AG09319 (cell line): Measurements from ENCODE around the gene BCR.

Experiments used
- DNase-seq: peaks from one replicate; pipeline ENCODE4 v3.0.0-alpha.2; 2010; ENCODE audit warnings: low read depth; ENCODE audit errors: extremely low read depth
- TF ChIP-seq, protein P1 (sequence below): IDR thresholded peaks from 2 replicates; pipeline ENCODE4 v1.5.1; 2011; ENCODE audit warnings: low read depth, mild to moderate bottlenecking, inconsistent platforms, low read length, moderate library complexity

The BCR gene

DNA sequence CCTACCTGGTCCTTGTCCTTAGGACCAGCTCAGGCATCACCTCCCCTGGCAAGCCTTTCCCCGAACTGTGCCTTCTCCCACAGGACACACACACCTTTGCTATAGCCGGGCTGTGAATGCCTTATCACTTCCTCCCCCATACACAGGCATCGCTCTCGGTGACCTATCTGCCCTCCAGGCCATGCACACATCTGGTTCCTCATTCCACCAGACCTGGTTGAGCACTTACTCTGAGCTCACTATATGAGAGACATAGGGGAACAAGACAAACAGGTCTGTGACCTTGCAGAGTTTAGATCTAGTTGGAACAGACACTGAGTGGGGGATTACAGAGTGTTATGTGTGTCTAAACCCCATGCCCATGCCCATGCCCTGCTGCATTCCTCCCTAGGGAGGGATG lies 3.1 kb upstream of the BCR start:
- DNase-seq = no peak
- TF ChIP-seq, protein P1, sequence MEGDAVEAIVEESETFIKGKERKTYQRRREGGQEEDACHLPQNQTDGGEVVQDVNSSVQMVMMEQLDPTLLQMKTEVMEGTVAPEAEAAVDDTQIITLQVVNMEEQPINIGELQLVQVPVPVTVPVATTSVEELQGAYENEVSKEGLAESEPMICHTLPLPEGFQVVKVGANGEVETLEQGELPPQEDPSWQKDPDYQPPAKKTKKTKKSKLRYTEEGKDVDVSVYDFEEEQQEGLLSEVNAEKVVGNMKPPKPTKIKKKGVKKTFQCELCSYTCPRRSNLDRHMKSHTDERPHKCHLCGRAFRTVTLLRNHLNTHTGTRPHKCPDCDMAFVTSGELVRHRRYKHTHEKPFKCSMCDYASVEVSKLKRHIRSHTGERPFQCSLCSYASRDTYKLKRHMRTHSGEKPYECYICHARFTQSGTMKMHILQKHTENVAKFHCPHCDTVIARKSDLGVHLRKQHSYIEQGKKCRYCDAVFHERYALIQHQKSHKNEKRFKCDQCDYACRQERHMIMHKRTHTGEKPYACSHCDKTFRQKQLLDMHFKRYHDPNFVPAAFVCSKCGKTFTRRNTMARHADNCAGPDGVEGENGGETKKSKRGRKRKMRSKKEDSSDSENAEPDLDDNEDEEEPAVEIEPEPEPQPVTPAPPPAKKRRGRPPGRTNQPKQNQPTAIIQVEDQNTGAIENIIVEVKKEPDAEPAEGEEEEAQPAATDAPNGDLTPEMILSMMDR = no peak

GRCh38 chr22:23178512-23179254 lies 1.6 kb upstream of the BCR start:
- peak; percentile 8 for DNase-seq
- TF ChIP-seq, protein P1 = no peak; the same call in none of the 2 replicates

- TF ChIP-seq, protein P1 = no peak
- DNase-seq = no peak
Observed at GRCh38 chr22:23179381-23180299, 669 bp upstream of the BCR start.

- DNase-seq = no peak
- TF ChIP-seq, protein P1 = no peak
Observed at GRCh38 chr22:23180893-23181720, 798 bp downstream of the BCR start.

DNA sequence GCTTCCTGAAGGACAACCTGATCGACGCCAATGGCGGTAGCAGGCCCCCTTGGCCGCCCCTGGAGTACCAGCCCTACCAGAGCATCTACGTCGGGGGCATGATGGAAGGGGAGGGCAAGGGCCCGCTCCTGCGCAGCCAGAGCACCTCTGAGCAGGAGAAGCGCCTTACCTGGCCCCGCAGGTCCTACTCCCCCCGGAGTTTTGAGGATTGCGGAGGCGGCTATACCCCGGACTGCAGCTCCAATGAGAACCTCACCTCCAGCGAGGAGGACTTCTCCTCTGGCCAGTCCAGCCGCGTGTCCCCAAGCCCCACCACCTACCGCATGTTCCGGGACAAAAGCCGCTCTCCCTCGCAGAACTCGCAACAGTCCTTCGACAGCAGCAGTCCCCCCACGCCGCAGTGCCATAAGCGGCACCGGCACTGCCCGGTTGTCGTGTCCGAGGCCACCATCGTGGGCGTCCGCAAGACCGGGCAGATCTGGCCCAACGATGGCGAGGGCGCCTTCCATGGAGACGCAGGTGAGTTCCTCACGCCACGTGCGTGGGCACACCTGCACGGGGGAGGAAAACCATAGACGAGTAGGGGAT lies 1.5 kb downstream of the BCR start:
- DNase-seq = no peak
- TF ChIP-seq, protein P1 = no peak

DNA sequence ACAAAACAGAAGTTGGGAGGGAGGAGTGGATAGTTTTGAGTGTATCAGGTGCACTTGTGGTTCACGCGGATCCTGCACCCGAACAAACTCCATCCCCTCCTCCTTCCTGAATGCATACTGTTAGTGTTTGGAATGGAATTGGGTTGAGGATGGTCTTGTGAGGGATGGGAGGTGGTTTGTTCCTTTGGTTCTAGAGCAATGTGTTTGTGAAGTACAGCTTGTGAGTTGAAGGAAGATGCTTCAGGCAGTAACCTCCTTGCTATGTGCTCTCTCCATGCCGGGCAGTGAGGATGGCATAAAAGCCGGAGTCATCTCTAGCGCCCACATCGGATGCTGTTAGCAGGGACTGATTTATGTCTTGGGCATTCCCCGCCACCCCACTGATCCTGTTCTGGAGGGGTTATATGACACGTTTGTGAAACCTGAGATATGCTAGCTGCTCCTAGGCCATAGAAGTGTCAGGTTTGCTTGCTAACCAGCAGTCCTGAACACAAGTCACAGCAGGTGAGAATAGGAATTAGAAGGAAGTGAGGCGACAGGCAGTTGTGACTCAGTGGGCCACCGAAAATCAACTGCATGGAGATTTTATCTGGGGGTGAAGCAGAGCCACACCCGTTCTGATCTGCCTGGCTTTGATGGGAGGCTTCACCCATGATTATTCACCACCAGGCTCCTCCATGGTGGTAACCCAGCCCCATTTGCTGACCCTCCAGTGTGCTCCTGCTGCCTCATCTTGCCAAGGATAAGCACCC lies 2.2 kb downstream of the BCR start:
- DNase-seq = no peak
- TF ChIP-seq, protein P1 = no peak
